K562 (cell line): ENCODE results near the gene C16orf74. TPM values are rescaled to one million over a fixed set of nuclear protein-coding genes. Genes with fewer than 3 reads are reported as not detected.

ENCODE experiments used
- ATAC-seq: fragments of 200-7000 bp; cut with Tn5 transposase; 3 replicates; pipeline ENCODE4 v1.9.1; 2020; ENCODE audit warnings: moderate library complexity
- BruUV-seq: library from RNA; stranded (reverse); fragments of 400-500 nt; replicated peaks from 2 replicates; lab custom pipeline; 2021; lab: Mats Ljungman, UMichigan
- CTCF ChIA-PET: fragments of 300-600 bp; formaldehyde crosslinking; extraction: SDS; loops from one replicate; lab custom pipeline; 2021; ENCODE audit warnings: low intra/inter-chr PET ratio; lab: Yijun Ruan, JAX
- POLR2A ChIA-PET: fragments of 300-600, 350-650 bp; sonication (Branson Sonifier 250); formaldehyde crosslinking; extraction: SDS; loops from one replicate; lab custom pipeline; 2021; ENCODE audit warnings: antibody characterized with exemption, inconsistent platforms; lab: Yijun Ruan, JAX
- DNase-seq, 4 experiments: peaks; one replicate each; pipeline versions ENCODE4 v3.0.0 to v3.0.0-alpha.2; 2011 to 2018; ENCODE audit warnings: low spot score in 3 of 4, mixed read lengths in 3 of 4; ENCODE audit errors: extremely low read depth in 1 of 4
- FAIRE-seq: peaks from 2 replicates; lab custom pipeline; 2011; peaks lifted over from hg19 to GRCh38; lab: Jason Lieb, UNC
- H2AFZ ChIP-seq: 2 replicates; pipeline ENCODE4 v1.6.0; 2011; ENCODE audit warnings: low read depth, low read length, control low read depth, inconsistent platforms
- H3K27ac ChIP-seq: fragments of 200-600 bp; 3 replicates; pipeline ENCODE4 v1.8.0; 2011; ENCODE audit warnings: low read depth, mild to moderate bottlenecking, control low read depth, inconsistent platforms, low read length, moderate library complexity, mixed read lengths; ENCODE audit errors: extremely low read depth
- H3K27me3 ChIP-seq, 2 experiments: fragments of 300-600 bp in 1 of 2; 2 replicates in 1 of 2; 3 replicates in 1 of 2; pipeline versions ENCODE4 v1.6.0 to v1.8.0; 2011; ENCODE audit warnings: inconsistent platforms in 2 of 2, low read length in 2 of 2, mild to moderate bottlenecking in 1 of 2, mixed read lengths in 1 of 2, moderate library complexity in 1 of 2; ENCODE audit not compliant: control insufficient read depth in 2 of 2, insufficient read depth in 2 of 2
- H3K36me3 ChIP-seq: fragments of 300-600 bp; 3 replicates; pipeline ENCODE4 v1.8.0; 2011; ENCODE audit warnings: mild to moderate bottlenecking, low read length, inconsistent platforms; ENCODE audit not compliant: control insufficient read depth, insufficient read depth
- H3K4me1 ChIP-seq, 2 experiments: fragments of 200-600 bp in 1 of 2; replicated peaks in 1 of 2; 2 replicates in 1 of 2; 3 replicates in 1 of 2; pipeline versions ENCODE4 v1.5.1 to v1.8.0; 2011; ENCODE audit warnings: inconsistent platforms in 2 of 2, low read length in 2 of 2, mild to moderate bottlenecking in 1 of 2, mixed read lengths in 1 of 2, moderate library complexity in 1 of 2; ENCODE audit not compliant: control insufficient read depth in 2 of 2, insufficient read depth in 2 of 2
- H3K4me2 ChIP-seq: 2 replicates; pipeline ENCODE4 v1.6.1; 2011; ENCODE audit warnings: low read length, control low read depth, inconsistent platforms, mixed read lengths; ENCODE audit not compliant: insufficient read depth
- H3K4me3 ChIP-seq: fragments of 200-600 bp; sonication (generic), shearing (Covaris generic); 2 replicates; pipeline ENCODE4 v1.5.1; 2016; ENCODE audit warnings: control low read depth, inconsistent platforms
- H3K79me2 ChIP-seq: fragments of 200-600 bp; 3 replicates; pipeline ENCODE4 v1.8.0; 2011; ENCODE audit warnings: low read length, inconsistent platforms; ENCODE audit not compliant: control insufficient read depth, insufficient read depth
- H3K9ac ChIP-seq, 2 experiments: 2 replicates each; pipeline versions ENCODE4 v1.6.0 to v1.6.1; 2011; ENCODE audit warnings: low read depth in 2 of 2, low read length in 2 of 2, control low read depth in 1 of 2, inconsistent platforms in 1 of 2, mild to moderate bottlenecking in 1 of 2, mixed read lengths in 1 of 2; ENCODE audit not compliant: insufficient read depth in 1 of 2
- H3K9me1 ChIP-seq: one replicate; pipeline ENCODE4 v1.6.0; 2011; ENCODE audit warnings: inconsistent platforms, mild to moderate bottlenecking, low read length, moderate library complexity; ENCODE audit not compliant: control insufficient read depth, insufficient read depth
- H3K9me3 ChIP-seq: replicated peaks from 2 replicates; pipeline ENCODE4 v1.5.1; 2011; ENCODE audit warnings: low read depth, low read length, inconsistent platforms; ENCODE audit not compliant: control insufficient read depth, insufficient read depth
- H4K20me1 ChIP-seq: replicated peaks from 2 replicates; pipeline ENCODE4 v1.6.1; 2011; ENCODE audit warnings: low read length, inconsistent platforms, mixed read lengths; ENCODE audit not compliant: control insufficient read depth, insufficient read depth
- CAMTA2 ChIP-seq: fragments of 250-450 bp; sonication (Bioruptor Pico); conservative IDR thresholded peaks from 2 replicates; pipeline ENCODE4 v1.5.1; 2022
- CHD1 ChIP-seq: fragments of 200-600 bp; sonication (generic); IDR thresholded peaks from one replicate; pipeline ENCODE4 v1.6.1; 2012; ENCODE audit warnings: mild to moderate bottlenecking, moderate library complexity, low read length, inconsistent platforms
- DACH1 ChIP-seq: fragments of 450-650 bp; IDR thresholded peaks from 2 replicates; pipeline ENCODE4 v1.6.1; 2018; ENCODE audit not compliant: partially characterized antibody
- FOXA3 ChIP-seq, 2 experiments: fragments of 450-650 bp in 1 of 2; sonication (generic) in 1 of 2; formaldehyde crosslinking; IDR thresholded peaks in 1 of 2; conservative IDR thresholded peaks in 1 of 2; 2 replicates each; pipeline versions ENCODE4 v1.4.0 to v1.8.0; 2020 to 2022; ENCODE audit warnings: mild to moderate bottlenecking in 2 of 2, missing genetic modification reagents in 1 of 2
- MIER1 ChIP-seq: fragments of 450-650 bp; IDR thresholded peaks from 2 replicates; pipeline ENCODE4 v1.6.1; 2016; ENCODE audit warnings: antibody characterized with exemption, mild to moderate bottlenecking, low read depth
- NFIC ChIP-seq: fragments of 450-650 bp; IDR thresholded peaks from 2 replicates; pipeline ENCODE4 v1.6.1; 2017; ENCODE audit warnings: mild to moderate bottlenecking, inconsistent platforms
- POLR2AphosphoS2 ChIP-seq: IDR thresholded peaks from 2 replicates; pipeline ENCODE4 v1.6.1; 2012; ENCODE audit warnings: low read length, improper control_type of control experiment
- POLR2G ChIP-seq: fragments of 200-400 bp; formaldehyde crosslinking; IDR thresholded peaks from 2 replicates; pipeline ENCODE4 v1.6.1; 2017; ENCODE audit warnings: low read depth, mild to moderate bottlenecking, antibody characterized with exemption, low read length, moderate library complexity
- RBM22 ChIP-seq: fragments of 200-400 bp; formaldehyde crosslinking; IDR thresholded peaks from 2 replicates; pipeline ENCODE4 v1.6.1; 2018; ENCODE audit warnings: low read length, low read depth; ENCODE audit not compliant: poor library complexity, severe bottlenecking
- RHOXF2B ChIP-seq: fragments of 250-450 bp; sonication (Bioruptor Pico); conservative IDR thresholded peaks from 2 replicates; pipeline ENCODE4 v1.5.1; 2021
- RUNX1 ChIP-seq: sonication (generic); IDR thresholded peaks from 2 replicates; pipeline ENCODE4 v1.6.1; 2016; ENCODE audit warnings: antibody characterized with exemption, low read depth
- SP1 ChIP-seq: sonication (generic); formaldehyde crosslinking; IDR thresholded peaks from 2 replicates; pipeline ENCODE4 v1.8.1; 2022; ENCODE audit warnings: mild to moderate bottlenecking, missing genetic modification reagents
- ZNF175 ChIP-seq: fragments of 200-800 bp; sonication (Bioruptor generic); IDR thresholded peaks from 2 replicates; pipeline ENCODE4 v1.6.1; 2016; ENCODE audit warnings: low read depth, mild to moderate bottlenecking, missing genetic modification characterization, missing compliant biosample characterization
- ZNF24 ChIP-seq: fragments of 450-650 bp; IDR thresholded peaks from 2 replicates; pipeline ENCODE4 v1.6.1; 2016
- ZNF347 ChIP-seq: fragments of 450-650 bp; formaldehyde crosslinking; IDR thresholded peaks from 2 replicates; pipeline ENCODE4 v1.4.0; 2020; ENCODE audit warnings: low read depth, mild to moderate bottlenecking, moderate library complexity
- WGBS: fragments of 100-300 bp; shearing (Covaris generic); methylation state at CpG from one replicate; pipeline ENCODE4 v1.1.6; 2016; ENCODE audit warnings: low coverage, mixed read lengths; ENCODE audit not compliant: insufficient coverage; ENCODE audit errors: missing lambda C conversion rate; 5-methylcytosine and 5-hydroxymethylcytosine counted together
- in situ Hi-C: fragments of 300-500 bp; cut with MboI; formaldehyde crosslinking; loops from 4 replicates; pipeline ENCODE4 v1.15.0; 2018; ENCODE audit warnings: inconsistent platforms, mixed read lengths
- intact Hi-C: fragments of 100-400 bp; cut with micrococcal nuclease; formaldehyde crosslinking; loops from 2 replicates; pipeline ENCODE4 v1.14.2; 2022
- polyA plus RNA-seq, 8 experiments: library from polyadenylated mRNA; depleted of rRNA in 4 of 8; stranded (reverse) in 5 of 8; unstranded in 3 of 8; fragments of >200 nt; fragmentation: Nextera tagmentation in 2 of 8; fragmentation: Illumina TruSeq in 1 of 8; extraction: Ambion mirVana in 2 of 8; extraction: Trizol in 1 of 8; gene quantifications; 2 replicates each; pipeline versions ENCODE4 v1.2.1 to v1.2.3, GENCODE V29; 2011 to 2014; ENCODE audit warnings: inconsistent platforms in 1 of 8, missing spikeins in 1 of 8
- total RNA-seq, 7 experiments: library from RNA; depleted of rRNA in 6 of 7; stranded (reverse); fragments of >200 nt in 6 of 7; fragmentation: Illumina TruSeq in 2 of 7; extraction: Trizol in 2 of 7; gene quantifications; 2 replicates each; pipeline versions ENCODE4 v1.2.1 to v1.2.3, GENCODE V29; 2011 to 2021; ENCODE audit warnings: low replicate concordance in 1 of 7

Gene C16orf74
- total and polyA plus RNA-seq, 9 of the 15 experiments (the other 6 are each of a cell fraction or from before 2014, with no cell fraction given), result not detected

- in situ Hi-C loops, result no loop called here
- H3K9me1 ChIP-seq, result no peaks in the 10 kb centered on the region
- H3K79me2 ChIP-seq, result peaks cover 13% of the 10 kb centered on the region; the same call in 2 of the 3 replicates
- DNase-seq (no peak), FAIRE-seq (no peak)
- POLR2A ChIA-PET, result no interaction called here
- no peak overlapping the region for H2AFZ ChIP-seq
- H3K27me3 ChIP-seq, result no peaks in the 10 kb centered on the region
- H4K20me1 ChIP-seq, result peaks cover 26% of the 10 kb centered on the region
- no peak overlapping the region for H3K4me3 ChIP-seq
- no peaks in the 10 kb centered on the region for H3K9me3 ChIP-seq
- H3K27ac ChIP-seq, result no peak overlapping the region
- TF ChIP-seq FOXA3 (CRISPR knock-in tag; conservative IDR thresholded peaks at IDR 0.05 in 1 of 2, IDR thresholded peaks at IDR 0.05 in 1 of 2) (no peak), RUNX1 (no peak), MIER1 (no peak), ZNF24 (no peak), CHD1 (no peak), POLR2G (peak; percentile 63), CAMTA2 (CRISPR knock-in tag) (no peak), RHOXF2B (no peak), SP1 (no peak), RBM22 (peak; percentile 93), ZNF175 (CRISPR knock-in tag) (no peak), NFIC (peak; percentile 21), ZNF347 (CRISPR knock-in tag) (no peak), POLR2AphosphoS2 (peak; percentile 35; the same call in 1 of the 2 replicates), DACH1 (no peak)
- TF ChIP-seq, all 486 proteins: peak for 4
- WGBS, result 86% methylated on average over 12 of the region's 12 CpGs
- ATAC-seq, result no peak
- BruUV-seq, result no TSS peak
- H3K4me1 ChIP-seq, result peaks cover 0 to 8% of the 10 kb centered on the region in 2 experiments; a peak in 1 of 5 replicates
- H3K36me3 ChIP-seq, result peaks cover 99% of the 10 kb centered on the region
- CTCF ChIA-PET, result no interaction called here
- intact Hi-C loops, result no loop called here
- H3K9ac ChIP-seq, result peak overlapping the region in 1 of 2 experiments; percentile 62; a peak in 1 of 4 replicates
- no peak overlapping the region for H3K4me2 ChIP-seq
Observed at GRCh38 chr16:85663891-85664321, 87.0 kb downstream of the C16orf74 start.
